GM06990 (cell line): ENCODE data around the gene PRDM10.

Experiments used
- DNase-seq: peaks from one replicate; pipeline ENCODE4 v3.0.0-alpha.2; 2011; ENCODE audit not compliant: insufficient read length; ENCODE audit errors: extremely low read depth
- H3K27me3 ChIP-seq: replicated peaks from 2 replicates; pipeline ENCODE4 v1.6.0; 2011; ENCODE audit warnings: low read length; ENCODE audit not compliant: control insufficient read depth, insufficient read depth
- H3K36me3 ChIP-seq: 2 replicates; pipeline ENCODE4 v1.5.1; 2011; ENCODE audit warnings: low read length; ENCODE audit not compliant: control insufficient read depth, insufficient read depth
- H3K4me3 ChIP-seq: replicated peaks from 2 replicates; pipeline ENCODE4 v1.5.1; 2011; ENCODE audit warnings: low read depth, mild to moderate bottlenecking, control low read depth, low read length
- TF ChIP-seq, protein P1 (sequence below): IDR thresholded peaks from 2 replicates; pipeline ENCODE4 v1.5.1; 2011; ENCODE audit warnings: low read length, control low read depth, mild to moderate bottlenecking, inconsistent platforms; ENCODE audit not compliant: insufficient read depth, poor library complexity, severe bottlenecking

Gene PRDM10

DNA sequence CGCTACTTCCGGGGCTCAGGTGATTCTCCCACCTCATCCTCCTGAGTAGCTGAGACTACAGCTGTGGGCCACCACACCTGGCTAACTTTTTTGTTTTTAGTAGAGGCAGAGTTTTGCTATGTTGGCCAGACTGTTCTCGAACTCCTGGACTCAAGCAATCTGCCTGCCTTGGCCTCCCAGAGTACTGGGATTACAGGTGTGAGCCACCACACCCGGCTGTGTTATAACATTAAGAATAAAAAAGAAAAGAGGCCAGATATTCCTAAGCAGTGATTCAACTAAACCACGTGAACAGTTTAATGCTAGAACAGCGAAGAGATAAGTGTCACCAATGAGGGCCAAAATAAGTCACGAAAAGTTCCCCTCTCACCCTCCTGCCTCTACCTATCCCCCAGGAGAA lies 3.7 kb downstream of the PRDM10 start:
- DNase-seq: no peak
- no peak overlapping the region for H3K4me3 ChIP-seq
- H3K27me3 ChIP-seq: no peaks in the 10 kb centered on the region
- no peaks in the 10 kb centered on the region; the same call in 1 of the 2 replicates for H3K36me3 ChIP-seq
- TF ChIP-seq, protein P1, sequence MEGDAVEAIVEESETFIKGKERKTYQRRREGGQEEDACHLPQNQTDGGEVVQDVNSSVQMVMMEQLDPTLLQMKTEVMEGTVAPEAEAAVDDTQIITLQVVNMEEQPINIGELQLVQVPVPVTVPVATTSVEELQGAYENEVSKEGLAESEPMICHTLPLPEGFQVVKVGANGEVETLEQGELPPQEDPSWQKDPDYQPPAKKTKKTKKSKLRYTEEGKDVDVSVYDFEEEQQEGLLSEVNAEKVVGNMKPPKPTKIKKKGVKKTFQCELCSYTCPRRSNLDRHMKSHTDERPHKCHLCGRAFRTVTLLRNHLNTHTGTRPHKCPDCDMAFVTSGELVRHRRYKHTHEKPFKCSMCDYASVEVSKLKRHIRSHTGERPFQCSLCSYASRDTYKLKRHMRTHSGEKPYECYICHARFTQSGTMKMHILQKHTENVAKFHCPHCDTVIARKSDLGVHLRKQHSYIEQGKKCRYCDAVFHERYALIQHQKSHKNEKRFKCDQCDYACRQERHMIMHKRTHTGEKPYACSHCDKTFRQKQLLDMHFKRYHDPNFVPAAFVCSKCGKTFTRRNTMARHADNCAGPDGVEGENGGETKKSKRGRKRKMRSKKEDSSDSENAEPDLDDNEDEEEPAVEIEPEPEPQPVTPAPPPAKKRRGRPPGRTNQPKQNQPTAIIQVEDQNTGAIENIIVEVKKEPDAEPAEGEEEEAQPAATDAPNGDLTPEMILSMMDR: no peak

DNA sequence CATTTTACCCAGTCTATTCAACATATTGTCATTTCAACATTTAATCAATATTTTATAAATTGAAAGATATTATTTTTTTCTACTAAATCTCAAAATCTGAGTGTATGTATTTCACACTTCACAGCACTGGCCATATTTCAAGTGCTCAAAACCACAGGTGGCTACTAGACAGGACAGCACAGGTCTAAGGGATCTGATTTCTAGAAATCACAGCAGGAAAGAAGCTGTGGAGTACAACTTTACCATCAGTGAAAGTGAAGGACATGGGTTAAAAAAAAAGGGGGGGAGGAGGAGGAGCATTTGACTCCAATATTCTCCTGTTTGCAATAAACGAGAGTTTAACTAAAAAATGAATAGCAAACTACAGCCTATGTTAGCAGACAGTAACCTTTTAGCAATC lies 4.5 kb downstream of the PRDM10 start:
- Histone ChIP-seq H3K4me3 (no peak overlapping the region), H3K27me3 (no peaks in the 10 kb centered on the region), H3K36me3 (no peaks in the 10 kb centered on the region; the same call in 1 of the 2 replicates)
- TF ChIP-seq, protein P1: no peak
- no peak for DNase-seq

DNA sequence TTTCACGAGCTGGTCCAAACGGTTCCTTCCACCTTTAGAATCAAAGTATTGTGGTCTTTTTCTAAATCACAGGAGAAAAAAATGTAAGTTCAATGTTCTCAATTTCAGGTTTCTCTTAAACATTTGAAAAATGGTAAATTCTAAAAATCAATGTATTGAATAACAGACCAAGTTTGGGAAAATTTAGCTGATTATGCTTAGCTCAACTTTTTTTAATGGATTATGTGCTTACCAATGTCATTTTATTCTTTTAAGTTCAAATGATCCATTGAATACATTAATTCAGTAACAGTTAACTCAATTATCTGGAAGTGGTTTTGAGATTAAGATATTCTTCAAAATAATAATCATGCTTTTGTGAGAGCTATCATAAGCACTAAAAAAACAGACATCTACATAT lies 5.1 kb downstream of the PRDM10 start:
- DNase-seq: no peak
- TF ChIP-seq, protein P1: no peak

DNA sequence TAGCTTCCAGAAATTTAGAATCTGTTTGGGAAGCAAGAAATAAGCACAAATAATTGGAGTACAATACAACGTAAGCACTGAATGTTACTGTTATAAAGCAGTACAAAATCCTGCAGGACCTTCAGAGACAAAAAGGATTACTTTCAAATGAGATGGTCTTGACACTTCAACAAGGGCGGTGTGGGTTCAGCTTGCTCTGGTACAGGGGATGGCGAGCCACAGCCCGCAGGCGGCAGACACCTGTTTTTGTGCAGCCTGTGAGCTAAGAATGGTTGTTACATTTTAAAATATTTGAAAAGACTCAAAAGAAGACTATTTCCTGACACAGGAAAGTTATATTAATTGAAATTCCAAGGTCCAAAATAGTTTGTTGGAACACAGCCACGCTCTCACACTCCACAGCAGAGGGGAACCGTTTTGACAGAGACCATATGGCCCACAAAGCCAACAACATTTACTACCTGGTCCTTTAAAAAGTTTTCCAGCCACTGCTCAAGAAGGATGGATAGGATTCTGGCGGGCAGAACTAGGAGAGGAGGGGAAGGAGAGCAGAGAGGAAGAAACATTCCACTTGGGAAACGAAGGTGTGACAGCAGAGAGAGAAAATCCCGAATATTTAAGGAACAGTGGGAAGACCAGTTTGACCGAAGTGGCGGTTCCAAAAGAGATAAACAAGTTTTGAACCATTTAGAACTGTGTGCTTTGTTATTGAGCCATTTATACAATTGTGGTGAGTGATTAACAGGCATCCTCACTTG lies 6.3 kb downstream of the PRDM10 start:
- DNase-seq: no peak
- TF ChIP-seq, protein P1: no peak
- Histone ChIP-seq H3K4me3 (no peak overlapping the region), H3K36me3 (no peaks in the 10 kb centered on the region; the same call in 1 of the 2 replicates), H3K27me3 (no peaks in the 10 kb centered on the region)

More for the DNA sequence above, 5.1 kb downstream of the PRDM10 start:
- no peaks in the 10 kb centered on the region; the same call in 1 of the 2 replicates for H3K36me3 ChIP-seq
- no peak overlapping the region for H3K4me3 ChIP-seq
- no peaks in the 10 kb centered on the region for H3K27me3 ChIP-seq

DNA sequence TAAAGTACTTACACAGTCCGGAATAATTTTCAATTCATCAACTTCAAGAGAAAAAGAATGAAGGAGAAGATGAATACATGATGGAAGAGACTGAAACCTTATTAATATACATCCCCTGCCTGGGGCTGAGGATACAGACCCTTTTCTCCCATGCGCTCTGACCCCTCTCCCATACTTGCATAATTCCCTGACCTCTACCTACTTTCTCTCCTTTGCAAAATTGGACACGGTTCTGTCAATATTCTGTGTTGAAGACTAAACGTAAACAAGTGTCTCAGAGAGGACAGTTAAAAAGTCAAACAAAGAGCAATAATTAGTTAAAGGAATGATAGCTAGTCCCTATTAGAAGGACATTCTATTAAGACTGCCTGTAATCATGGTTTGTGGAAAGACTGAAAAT lies 7.5 kb downstream of the PRDM10 start:
- no peak overlapping the region for H3K4me3 ChIP-seq
- TF ChIP-seq, protein P1: no peak

More for the DNA sequence above, 7.5 kb downstream of the PRDM10 start:
- H3K36me3 ChIP-seq: no peaks in the 10 kb centered on the region; the same call in 1 of the 2 replicates
- no peak for DNase-seq
- no peaks in the 10 kb centered on the region for H3K27me3 ChIP-seq
